GM12892 (cell line): ENCODE results near the gene MRPL44.

ENCODE experiments used
- POLR2A ChIP-seq: IDR thresholded peaks from 2 replicates; pipeline ENCODE4 v1.6.1; 2011; ENCODE audit warnings: low read depth, low read length, control low read depth
- POLR2AphosphoS5 ChIP-seq: IDR thresholded peaks from 2 replicates; pipeline ENCODE4 v1.6.1; 2011; ENCODE audit warnings: low read depth, low read length, control low read depth
- TAF1 ChIP-seq: IDR thresholded peaks from 2 replicates; pipeline ENCODE4 v1.6.1; 2011; ENCODE audit warnings: low read depth, mild to moderate bottlenecking, control low read depth, low read length, borderline replicate concordance

GRCh38 chr2:223945755-223946154, 11.5 kb upstream of the MRPL44 start:
- no peak for TF ChIP-seq POLR2A
- TF ChIP-seq POLR2AphosphoS5: no peak
- TF ChIP-seq TAF1: no peak
